OCI-LY7 (cell line): ENCODE results near the gene PHLDB1. TPM values are rescaled to one million over a fixed set of nuclear protein-coding genes. Genes with fewer than 3 reads are reported as not detected.

ENCODE experiments used
- BruUV-seq: library from RNA; stranded (reverse); fragments of 400-500 nt; replicated peaks from 2 replicates; lab custom pipeline; 2021; lab: Mats Ljungman, UMichigan
- CTCF ChIA-PET: fragments of 300-600 bp; sonication (Branson Sonifier 250); formaldehyde crosslinking; loops from one replicate; lab custom pipeline; 2022; ENCODE audit warnings: antibody characterized with exemption; ENCODE audit not compliant: unreplicated experiment; lab: Charles Lee
- POLR2A ChIA-PET: fragments of 300-600 bp; sonication (Branson Sonifier 250); formaldehyde crosslinking; loops from one replicate; lab custom pipeline; 2022; ENCODE audit warnings: antibody characterized with exemption; lab: Charles Lee
- DNase-seq: peaks from one replicate; pipeline ENCODE4 v3.0.0-alpha.2; 2015; ENCODE audit warnings: low spot score
- H2AFZ ChIP-seq: fragments of 200-600 bp; sonication (generic), shearing (Covaris generic); 2 replicates; pipeline ENCODE4 v1.6.1; 2014; ENCODE audit warnings: mild to moderate bottlenecking, antibody characterized with exemption, low read length, moderate library complexity
- H3K27ac ChIP-seq: fragments of 200-600 bp; sonication (generic); 2 replicates; pipeline ENCODE4 v1.5.1; 2014; ENCODE audit warnings: mixed run types, low read depth, mild to moderate bottlenecking, moderate library complexity, low read length, inconsistent platforms; ENCODE audit not compliant: poor library complexity, severe bottlenecking
- H3K36me3 ChIP-seq: fragments of 200-600 bp; sonication (generic); 2 replicates; pipeline ENCODE4 v1.6.1; 2014; ENCODE audit warnings: mild to moderate bottlenecking, antibody characterized with exemption, low read length, moderate library complexity, mixed read lengths; ENCODE audit not compliant: insufficient read depth
- H3K4me1 ChIP-seq: fragments of 200-600 bp; sonication (generic); 2 replicates; pipeline ENCODE4 v1.5.1; 2014; ENCODE audit warnings: mild to moderate bottlenecking, low read length; ENCODE audit not compliant: insufficient read depth, poor library complexity, severe bottlenecking
- H3K4me2 ChIP-seq: fragments of 200-600 bp; sonication (generic); 2 replicates; pipeline ENCODE4 v1.6.1; 2014; ENCODE audit warnings: mild to moderate bottlenecking, low read length
- H3K4me3 ChIP-seq: fragments of 200-600 bp; sonication (generic); 2 replicates; pipeline ENCODE4 v1.5.1; 2014; ENCODE audit warnings: mild to moderate bottlenecking, low read depth, low read length; ENCODE audit not compliant: poor library complexity, severe bottlenecking
- H3K79me2 ChIP-seq: fragments of 200-600 bp; sonication (generic); 2 replicates; pipeline ENCODE4 v1.6.1; 2016; ENCODE audit warnings: low read depth, mild to moderate bottlenecking, low read length, moderate library complexity, mixed read lengths; ENCODE audit not compliant: insufficient read depth
- H3K9me2 ChIP-seq: fragments of 200-600 bp; sonication (generic); 2 replicates; pipeline ENCODE4 v1.6.1; 2016; ENCODE audit warnings: mild to moderate bottlenecking, low read length, mixed read lengths; ENCODE audit not compliant: insufficient read depth
- H3K9me3 ChIP-seq: fragments of 200-600 bp; sonication (generic); 2 replicates; pipeline ENCODE4 v1.6.1; 2014; ENCODE audit warnings: mild to moderate bottlenecking, mixed run types, low read length, mixed read lengths
- H4K20me1 ChIP-seq: fragments of 200-600 bp; sonication (generic); 2 replicates; pipeline ENCODE4 v1.6.1; 2014; ENCODE audit warnings: mild to moderate bottlenecking, antibody characterized with exemption, low read length, moderate library complexity, mixed read lengths; ENCODE audit not compliant: insufficient read depth
- CTCF ChIP-seq: fragments of 200-600 bp; sonication (generic); conservative IDR thresholded peaks from 2 replicates; pipeline ENCODE4 v1.5.1; 2014; ENCODE audit warnings: mild to moderate bottlenecking, antibody characterized with exemption, low read length, moderate library complexity, mixed read lengths
- EZH2phosphoT487 ChIP-seq: fragments of 200-600 bp; sonication (generic); IDR thresholded peaks from 2 replicates; pipeline ENCODE4 v1.6.1; 2018; ENCODE audit warnings: low read depth, borderline replicate concordance, mild to moderate bottlenecking, mixed run types, antibody characterized with exemption, low read length, moderate library complexity, mixed read lengths
- intact Hi-C: fragments of 100-400 bp; cut with micrococcal nuclease; formaldehyde crosslinking; loops from one replicate; pipeline ENCODE4 v1.10.0; 2022; ENCODE audit not compliant: unreplicated experiment
- total RNA-seq, 2 experiments: library from RNA; depleted of rRNA in 1 of 2; stranded (reverse); fragments of >200 nt in 1 of 2; shearing (Covaris generic) in 1 of 2; gene quantifications; 2 replicates each; pipeline ENCODE4 v1.2.3, GENCODE V29; 2014 to 2022

Gene PHLDB1
- total RNA-seq, 2 experiments from 2014 or later, result 0.19 TPM; not detected in 1

GRCh38 chr11:118618991-118619375 is 11.6 kb downstream of the PHLDB1 start:
- H2AFZ ChIP-seq, result no peak overlapping the region
- H4K20me1 ChIP-seq, result no peaks in the 10 kb centered on the region
- no peaks in the 10 kb centered on the region for H3K4me1 ChIP-seq
- no peaks in the 10 kb centered on the region for H3K36me3 ChIP-seq
- TF ChIP-seq EZH2phosphoT487, result no peak
- no peak for TF ChIP-seq CTCF
- no peak for DNase-seq
- H3K79me2 ChIP-seq, result no peaks in the 10 kb centered on the region
- CTCF ChIA-PET, result interaction anchor here (0.6 kb wide), 1 partner anchor 10 kb away, joined by 4 read pairs; no protein-coding TSS in a partner anchor
- H3K9me2 ChIP-seq, result no peaks in the 10 kb centered on the region
- H3K4me3 ChIP-seq, result no peak overlapping the region
- H3K4me2 ChIP-seq, result no peak overlapping the region
- intact Hi-C loops, result loop anchor here (5.0 kb wide), 1 partner anchor 472 kb away; no protein-coding TSS in a partner anchor
- BruUV-seq, result no TSS peak
- no peaks in the 10 kb centered on the region for H3K9me3 ChIP-seq
- POLR2A ChIA-PET, result no interaction called here
- no peak overlapping the region for H3K27ac ChIP-seq

GRCh38 chr11:118619444-118620197 is 12.2 kb downstream of the PHLDB1 start:
- Histone ChIP-seq H3K36me3 (no peaks in the 10 kb centered on the region), H4K20me1 (no peaks in the 10 kb centered on the region), H3K79me2 (no peaks in the 10 kb centered on the region), H3K9me2 (no peaks in the 10 kb centered on the region), H3K9me3 (no peaks in the 10 kb centered on the region), H3K4me2 (no peak overlapping the region), H2AFZ (no peak overlapping the region), H3K27ac (no peak overlapping the region), H3K4me1 (no peaks in the 10 kb centered on the region), H3K4me3 (no peak overlapping the region)
- CTCF ChIA-PET, result interaction anchor here (0.6 kb wide), 1 partner anchor 11 kb away, joined by 4 read pairs; no protein-coding TSS in a partner anchor
- POLR2A ChIA-PET, result interaction anchor here (0.9 kb wide), 1 partner anchor 14 kb away, joined by 3 read pairs; no protein-coding TSS in a partner anchor
- no peak for TF ChIP-seq CTCF
- no peak for DNase-seq
- BruUV-seq, result no TSS peak
- intact Hi-C loops, result loop anchor here (5.0 kb wide), 1 partner anchor 472 kb away; no protein-coding TSS in a partner anchor

- H3K4me2 ChIP-seq, result peak overlapping the region; percentile 33; the same call in 1 of the 2 replicates
- POLR2A ChIA-PET, result interaction anchor here (0.6 kb wide), 1 partner anchor 157 kb away, joined by 3 read pairs; no protein-coding TSS in a partner anchor
Measured at GRCh38 chr11:118620529-118621070, 13.2 kb downstream of the PHLDB1 start.

More at GRCh38 chr11:118620529-118621070, 13.2 kb downstream of the PHLDB1 start:
- Histone ChIP-seq H3K36me3 (no peaks in the 10 kb centered on the region), H3K79me2 (no peaks in the 10 kb centered on the region), H3K4me1 (no peaks in the 10 kb centered on the region), H3K4me3 (no peak overlapping the region), H4K20me1 (no peaks in the 10 kb centered on the region), H3K27ac (no peak overlapping the region), H2AFZ (no peak overlapping the region), H3K9me3 (no peaks in the 10 kb centered on the region), H3K9me2 (no peaks in the 10 kb centered on the region)
- intact Hi-C loops, result no loop called here
- no peak for DNase-seq
- BruUV-seq, result no TSS peak
- TF ChIP-seq EZH2phosphoT487, result no peak
- TF ChIP-seq CTCF, result no peak
- CTCF ChIA-PET, result no interaction called here
